IMR-90 (cell line): Measurements from ENCODE around the gene MSH3. TPM values are rescaled to one million over a fixed set of nuclear protein-coding genes. Genes with fewer than 3 reads are reported as not detected.

Experiments
- ATAC-seq: fragments of 200-7000 bp; cut with Tn5 transposase; 2 replicates; pipeline ENCODE4 v1.9.1; 2020; ENCODE audit warnings: low read depth, mild to moderate bottlenecking, moderate library complexity
- BruUV-seq: library from RNA; stranded (reverse); fragments of 400-500 nt; replicated peaks from 2 replicates; lab custom pipeline; 2021; lab: Mats Ljungman, UMichigan
- CTCF ChIA-PET: fragments of 300-600 bp; formaldehyde crosslinking; extraction: SDS; loops from one replicate; lab custom pipeline; 2021; ENCODE audit warnings: antibody characterized with exemption; lab: Yijun Ruan, JAX
- POLR2A ChIA-PET: fragments of 300-600 bp; sonication (Branson Sonifier 250); formaldehyde crosslinking; loops from one replicate; lab custom pipeline; 2022; ENCODE audit warnings: antibody characterized with exemption; ENCODE audit not compliant: unreplicated experiment; lab: Charles Lee
- DNase-seq: peaks from one replicate; pipeline ENCODE4 v3.0.0; 2013
- H2AFZ ChIP-seq: replicated peaks from 2 replicates; pipeline ENCODE3; 2013; ENCODE audit warnings: low read length, mild to moderate bottlenecking; ENCODE audit not compliant: poor library complexity
- H2AK5ac ChIP-seq: 2 replicates; pipeline ENCODE4 v1.6.1; 2013; ENCODE audit warnings: low read depth, low read length, inconsistent platforms
- H2AK9ac ChIP-seq: replicated peaks from 2 replicates; pipeline ENCODE3; 2013; ENCODE audit warnings: mild to moderate bottlenecking, low read depth, low read length, moderate library complexity; ENCODE audit not compliant: poor library complexity
- H2BK120ac ChIP-seq: 2 replicates; pipeline ENCODE4 v1.6.1; 2013; ENCODE audit warnings: low read depth, low read length, inconsistent platforms
- H2BK15ac ChIP-seq: 3 replicates; pipeline ENCODE4 v1.6.1; 2013; ENCODE audit warnings: low read depth, low read length, inconsistent platforms
- H2BK20ac ChIP-seq: 2 replicates; pipeline ENCODE4 v1.6.1; 2013; ENCODE audit warnings: low read depth, mild to moderate bottlenecking, inconsistent platforms, low read length, moderate library complexity
- H2BK5ac ChIP-seq: 2 replicates; pipeline ENCODE4 v1.6.1; 2013; ENCODE audit warnings: mild to moderate bottlenecking, low read depth, low read length, inconsistent platforms; ENCODE audit not compliant: poor library complexity, severe bottlenecking
- H3K14ac ChIP-seq: replicated peaks from 2 replicates; pipeline ENCODE4 v1.6.1; 2013; ENCODE audit warnings: low read depth, low read length, inconsistent platforms
- H3K18ac ChIP-seq: 2 replicates; pipeline ENCODE4 v1.6.1; 2013; ENCODE audit warnings: low read depth, low read length, control low read depth
- H3K23ac ChIP-seq: 2 replicates; pipeline ENCODE4 v1.6.1; 2013; ENCODE audit warnings: low read depth, low read length, inconsistent platforms
- H3K27ac ChIP-seq: 2 replicates; pipeline ENCODE4 v1.5.1; 2013; ENCODE audit warnings: mild to moderate bottlenecking, control low read depth, low read length; ENCODE audit not compliant: insufficient read depth
- H3K27me3 ChIP-seq: 2 replicates; pipeline ENCODE4 v1.6.1; 2013; ENCODE audit warnings: low read length; ENCODE audit not compliant: control insufficient read depth, insufficient read depth
- H3K36me3 ChIP-seq: 2 replicates; pipeline ENCODE4 v1.6.1; 2013; ENCODE audit warnings: low read length, mixed read lengths; ENCODE audit not compliant: control insufficient read depth, insufficient read depth
- H3K4ac ChIP-seq: 2 replicates; pipeline ENCODE4 v1.6.1; 2013; ENCODE audit warnings: low read depth, low read length, inconsistent platforms
- H3K4me1 ChIP-seq: 2 replicates; pipeline ENCODE4 v1.6.1; 2013; ENCODE audit warnings: low read length, mixed read lengths; ENCODE audit not compliant: control insufficient read depth, insufficient read depth
- H3K4me2 ChIP-seq: 2 replicates; pipeline ENCODE4 v1.6.1; 2013; ENCODE audit warnings: low read depth, mild to moderate bottlenecking, control low read depth, low read length, moderate library complexity
- H3K4me3 ChIP-seq: 2 replicates; pipeline ENCODE4 v1.5.1; 2013; ENCODE audit warnings: low read depth, mild to moderate bottlenecking, control low read depth, low read length, moderate library complexity; ENCODE audit not compliant: insufficient read depth
- H3K56ac ChIP-seq: 2 replicates; pipeline ENCODE4 v1.6.1; 2013; ENCODE audit warnings: low read length, inconsistent platforms; ENCODE audit not compliant: insufficient read depth; ENCODE audit errors: extremely low read depth
- H3K79me1 ChIP-seq, 2 experiments: 2 replicates each; pipeline ENCODE4 v1.6.1; 2013; ENCODE audit warnings: low read length in 2 of 2, inconsistent platforms in 1 of 2, low read depth in 1 of 2
- H3K9ac ChIP-seq: 2 replicates; pipeline ENCODE4 v1.6.1; 2013; ENCODE audit warnings: low read depth, low read length, control low read depth
- H3K9me1 ChIP-seq: 2 replicates; pipeline ENCODE4 v1.6.1; 2013; ENCODE audit warnings: low read length, inconsistent platforms; ENCODE audit not compliant: insufficient read depth
- H3K9me3 ChIP-seq: 2 replicates; pipeline ENCODE4 v1.6.1; 2013; ENCODE audit warnings: low read length; ENCODE audit not compliant: control insufficient read depth, insufficient read depth
- H4K20me1 ChIP-seq: 2 replicates; pipeline ENCODE4 v1.6.1; 2013; ENCODE audit warnings: low read length, inconsistent platforms; ENCODE audit not compliant: insufficient read depth
- H4K5ac ChIP-seq: 2 replicates; pipeline ENCODE4 v1.6.1; 2013; ENCODE audit warnings: mild to moderate bottlenecking, low read depth, low read length, control low read depth
- H4K8ac ChIP-seq, 2 experiments: 2 replicates each; pipeline ENCODE4 v1.6.1; 2013; ENCODE audit warnings: low read depth in 2 of 2, low read length in 2 of 2, control low read depth in 1 of 2, inconsistent platforms in 1 of 2
- H4K91ac ChIP-seq: 2 replicates; pipeline ENCODE4 v1.6.1; 2013; ENCODE audit warnings: low read depth, low read length, inconsistent platforms; ENCODE audit not compliant: insufficient read depth
- BHLHE40 ChIP-seq: fragments of 150-350 bp; IDR thresholded peaks from 2 replicates; pipeline ENCODE4 v1.6.1; 2016; ENCODE audit warnings: mild to moderate bottlenecking, low read depth, low read length
- CTCF ChIP-seq: conservative IDR thresholded peaks from 2 replicates; pipeline ENCODE4 v1.5.1; 2012; ENCODE audit warnings: mild to moderate bottlenecking, low read depth, low read length, improper control_type of control experiment
- MAFK ChIP-seq: IDR thresholded peaks from 2 replicates; pipeline ENCODE4 v1.6.1; 2012; ENCODE audit warnings: low read depth, low read length, improper control_type of control experiment
- MAZ ChIP-seq: IDR thresholded peaks from 2 replicates; pipeline ENCODE4 v1.6.1; 2012; ENCODE audit warnings: low read depth, mild to moderate bottlenecking, low read length, improper control_type of control experiment, moderate library complexity, borderline replicate concordance
- NFE2L2 ChIP-seq: fragments of 150-350 bp; IDR thresholded peaks from 2 replicates; pipeline ENCODE4 v1.6.1; 2016; ENCODE audit warnings: low read depth, mild to moderate bottlenecking, low read length
- POLR2A ChIP-seq: IDR thresholded peaks from 2 replicates; pipeline ENCODE4 v1.6.1; 2012; ENCODE audit warnings: mild to moderate bottlenecking, low read depth, low read length
- RAD21 ChIP-seq: IDR thresholded peaks from 2 replicates; pipeline ENCODE4 v1.6.1; 2012; ENCODE audit warnings: low read length, improper control_type of control experiment
- RCOR1 ChIP-seq: IDR thresholded peaks from 2 replicates; pipeline ENCODE4 v1.6.1; 2012; ENCODE audit warnings: mild to moderate bottlenecking, low read length, improper control_type of control experiment; ENCODE audit not compliant: insufficient replicate concordance
- RFX5 ChIP-seq: IDR thresholded peaks from 2 replicates; pipeline ENCODE4 v1.8.0; 2012; ENCODE audit warnings: low read depth, mild to moderate bottlenecking, low read length, moderate library complexity
- SMC3 ChIP-seq: fragments of 150-350 bp; IDR thresholded peaks from 2 replicates; pipeline ENCODE4 v1.6.1; 2016; ENCODE audit warnings: low read depth, mild to moderate bottlenecking, antibody characterized with exemption, low read length, moderate library complexity
- WGBS, 2 experiments: methylation state at CpG; one replicate each; pipeline versions ENCODE4 v1.1.5 to v1.1.7; 2013; ENCODE audit warnings: missing lambda C conversion rate in 2 of 2; ENCODE audit not compliant: insufficient read length in 1 of 2; ENCODE audit errors: extremely low coverage in 2 of 2; 5-methylcytosine and 5-hydroxymethylcytosine counted together
- dilution Hi-C: fragments of 300-500 bp; cut with HindIII; formaldehyde crosslinking; loops from one replicate; pipeline ENCODE4 v1.14.3; 2018; ENCODE audit warnings: low sequenced_read_pairs; ENCODE audit not compliant: unreplicated experiment
- in situ Hi-C: fragments of 300-500 bp; cut with MboI; formaldehyde crosslinking; loops from 3 replicates; pipeline ENCODE4 v1.14.3; 2019; ENCODE audit warnings: low sequenced_read_pairs, inconsistent platforms, mixed read lengths
- intact Hi-C: fragments of 100-400 bp; cut with micrococcal nuclease; formaldehyde crosslinking; loops from 2 replicates; pipeline ENCODE4 v1.10.0; 2022
- polyA plus RNA-seq, 3 experiments: library from polyadenylated mRNA; depleted of rRNA; stranded (reverse); fragments of >200 nt; gene quantifications; 2 replicates each; pipeline ENCODE4 v1.2.3, GENCODE V29; 2012; ENCODE audit warnings: low replicate concordance in 1 of 3
- total RNA-seq: library from RNA; depleted of rRNA; stranded (reverse); fragments of >200 nt; gene quantifications from 2 replicates; pipeline ENCODE4 v1.2.3, GENCODE V29; 2012
- TF ChIP-seq, protein P1 (sequence below): fragments of 150-350 bp; IDR thresholded peaks from 2 replicates; pipeline ENCODE4 v1.6.1; 2016; ENCODE audit warnings: low read depth, mild to moderate bottlenecking, low read length, moderate library complexity, borderline replicate concordance
- TF ChIP-seq, protein P2 (sequence below): fragments of 150-350 bp; IDR thresholded peaks from 2 replicates; pipeline ENCODE4 v1.6.1; 2017; ENCODE audit warnings: mild to moderate bottlenecking, antibody characterized with exemption, low read length, low read depth

The MSH3 gene
- total and polyA plus RNA-seq, 2 of the 4 experiments (the other 2 are of a cell fraction), result 4.6 to 13.3 TPM

GRCh38 chr5:80646926-80647325, 7.5 kb upstream of the MSH3 start:
- intact Hi-C loops, result no loop called here
- no peak for TF ChIP-seq NFE2L2
- TF ChIP-seq CTCF, result no peak
- no peak for TF ChIP-seq BHLHE40
- TF ChIP-seq, protein P1, sequence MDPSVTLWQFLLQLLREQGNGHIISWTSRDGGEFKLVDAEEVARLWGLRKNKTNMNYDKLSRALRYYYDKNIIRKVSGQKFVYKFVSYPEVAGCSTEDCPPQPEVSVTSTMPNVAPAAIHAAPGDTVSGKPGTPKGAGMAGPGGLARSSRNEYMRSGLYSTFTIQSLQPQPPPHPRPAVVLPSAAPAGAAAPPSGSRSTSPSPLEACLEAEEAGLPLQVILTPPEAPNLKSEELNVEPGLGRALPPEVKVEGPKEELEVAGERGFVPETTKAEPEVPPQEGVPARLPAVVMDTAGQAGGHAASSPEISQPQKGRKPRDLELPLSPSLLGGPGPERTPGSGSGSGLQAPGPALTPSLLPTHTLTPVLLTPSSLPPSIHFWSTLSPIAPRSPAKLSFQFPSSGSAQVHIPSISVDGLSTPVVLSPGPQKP, result no peak
- no peak for TF ChIP-seq MAFK
- no peak for TF ChIP-seq RAD21
- no peak for TF ChIP-seq RFX5
- no peak for TF ChIP-seq POLR2A
- TF ChIP-seq, protein P2, sequence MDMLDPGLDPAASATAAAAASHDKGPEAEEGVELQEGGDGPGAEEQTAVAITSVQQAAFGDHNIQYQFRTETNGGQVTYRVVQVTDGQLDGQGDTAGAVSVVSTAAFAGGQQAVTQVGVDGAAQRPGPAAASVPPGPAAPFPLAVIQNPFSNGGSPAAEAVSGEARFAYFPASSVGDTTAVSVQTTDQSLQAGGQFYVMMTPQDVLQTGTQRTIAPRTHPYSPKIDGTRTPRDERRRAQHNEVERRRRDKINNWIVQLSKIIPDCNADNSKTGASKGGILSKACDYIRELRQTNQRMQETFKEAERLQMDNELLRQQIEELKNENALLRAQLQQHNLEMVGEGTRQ, result no peak
- no peak for TF ChIP-seq SMC3
- no peak for TF ChIP-seq MAZ
- no peak for TF ChIP-seq RCOR1
- no peak overlapping the region for H3K23ac ChIP-seq
- no peak overlapping the region for H3K14ac ChIP-seq
- no peak overlapping the region for H4K5ac ChIP-seq
- dilution Hi-C loops, result no loop called here
- DNase-seq (no peak), ATAC-seq (no peak)
- no peak overlapping the region for H3K56ac ChIP-seq
- peaks cover 5% of the 10 kb centered on the region; the same call in 1 of the 2 replicates for H3K36me3 ChIP-seq
- no peak overlapping the region for H2BK20ac ChIP-seq
- H2AFZ ChIP-seq, result no peak overlapping the region
- in situ Hi-C loops, result no loop called here
- no peak overlapping the region for H3K27ac ChIP-seq
- no peaks in the 10 kb centered on the region for H3K9me1 ChIP-seq
- H2AK9ac ChIP-seq, result no peak overlapping the region
- H4K8ac ChIP-seq, result no peak overlapping the region
- no peaks in the 10 kb centered on the region for H3K27me3 ChIP-seq
- no TSS peak for BruUV-seq
- CTCF ChIA-PET, result no interaction called here
- H3K18ac ChIP-seq, result no peak overlapping the region
- no peak overlapping the region for H3K9ac ChIP-seq
- no peak overlapping the region for H3K4me2 ChIP-seq
- no peak overlapping the region for H2BK15ac ChIP-seq
- H3K4me1 ChIP-seq, result no peaks in the 10 kb centered on the region
- POLR2A ChIA-PET, result no interaction called here
- no peak overlapping the region for H2AK5ac ChIP-seq
- no peak overlapping the region for H4K91ac ChIP-seq
- no peaks in the 10 kb centered on the region; a peak in 1 of 4 replicates for H3K79me1 ChIP-seq
- no peak overlapping the region for H2BK120ac ChIP-seq
- H3K9me3 ChIP-seq, result no peaks in the 10 kb centered on the region
- H3K4me3 ChIP-seq, result no peak overlapping the region
- H2BK5ac ChIP-seq, result no peak overlapping the region
- no peaks in the 10 kb centered on the region for H4K20me1 ChIP-seq
- H3K4ac ChIP-seq, result no peak overlapping the region
- WGBS, 2 experiments, result no CpG with 5 or more reads among the region's 3 CpGs
